Nephron (organoid): ENCODE results near the gene PRKAG2.

Experiments used
- H3K27ac Mint-ChIP-seq, 3 experiments: 2 replicates each; pipeline ENCODE4 v1.8.0; 2020; ENCODE audit warnings: mixed read lengths in 3 of 3, mild to moderate bottlenecking in 2 of 3, moderate library complexity in 1 of 3
- H3K27me3 Mint-ChIP-seq: 2 replicates; pipeline ENCODE4 v1.8.0; 2021; ENCODE audit warnings: low read depth, mild to moderate bottlenecking, moderate library complexity, mixed read lengths
- H3K36me3 Mint-ChIP-seq: 2 replicates; pipeline ENCODE4 v1.8.0; 2020; ENCODE audit warnings: low read depth, mixed read lengths
- H3K4me1 Mint-ChIP-seq: 2 replicates; pipeline ENCODE4 v1.8.0; 2020; ENCODE audit warnings: mixed read lengths
- H3K4me3 Mint-ChIP-seq, 3 experiments: 2 replicates each; pipeline ENCODE4 v1.8.0; 2020; ENCODE audit warnings: mild to moderate bottlenecking in 3 of 3, mixed read lengths in 3 of 3, moderate library complexity in 2 of 3
- H3K9me3 Mint-ChIP-seq: 2 replicates; pipeline ENCODE4 v1.8.0; 2020; ENCODE audit warnings: mixed read lengths
- CTCF ChIP-seq, 3 experiments: fragments of 200-600 bp; sonication (generic); IDR thresholded peaks; one replicate each; pipeline ENCODE4 v1.5.0; 2021; ENCODE audit warnings: antibody characterized with exemption in 3 of 3; ENCODE audit not compliant: unreplicated experiment in 3 of 3

The PRKAG2 gene

GRCh38 chr7:151864561-151864960 is 12.4 kb downstream of the PRKAG2 start:
- no peak overlapping the region for H3K27ac Mint-ChIP-seq
- no peaks in the 10 kb centered on the region for H3K9me3 Mint-ChIP-seq
- TF ChIP-seq CTCF (IDR thresholded peaks at IDR 0.05; ENCODE audit: unreplicated experiment in 3 of 3) = no peak
- H3K4me1 Mint-ChIP-seq = peaks cover 5% of the 10 kb centered on the region
- no peaks in the 10 kb centered on the region for H3K36me3 Mint-ChIP-seq
- H3K27me3 Mint-ChIP-seq = peaks cover 9% of the 10 kb centered on the region
- no peak overlapping the region for H3K4me3 Mint-ChIP-seq

DNA sequence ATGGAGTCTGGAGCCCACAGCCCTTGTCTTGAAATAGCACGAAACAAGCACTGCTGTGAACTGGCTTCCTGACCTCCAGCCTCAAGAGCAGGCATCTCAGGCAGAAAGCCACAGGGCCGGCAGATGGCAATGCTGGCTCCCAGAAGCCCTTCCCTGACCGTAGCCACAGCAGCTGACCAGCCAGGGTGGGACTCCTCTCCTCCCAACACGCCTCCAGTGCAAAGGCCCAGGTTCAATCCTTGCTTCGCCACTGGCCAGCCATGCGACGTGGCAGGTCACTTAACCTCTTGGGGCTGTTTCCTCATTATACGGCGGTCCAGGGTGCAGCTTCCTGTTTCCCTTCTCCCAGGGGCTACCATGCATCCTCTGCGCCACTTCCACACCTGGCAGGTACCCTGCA is 12.8 kb downstream of the PRKAG2 start:
- Mint-ChIP-seq H3K4me3 (no peak overlapping the region), H3K36me3 (no peaks in the 10 kb centered on the region), H3K27me3 (peaks cover 9% of the 10 kb centered on the region), H3K9me3 (no peaks in the 10 kb centered on the region), H3K27ac (no peak overlapping the region), H3K4me1 (peaks cover 5% of the 10 kb centered on the region)
- no peak for TF ChIP-seq CTCF (IDR thresholded peaks at IDR 0.05; ENCODE audit: unreplicated experiment in 3 of 3)

DNA sequence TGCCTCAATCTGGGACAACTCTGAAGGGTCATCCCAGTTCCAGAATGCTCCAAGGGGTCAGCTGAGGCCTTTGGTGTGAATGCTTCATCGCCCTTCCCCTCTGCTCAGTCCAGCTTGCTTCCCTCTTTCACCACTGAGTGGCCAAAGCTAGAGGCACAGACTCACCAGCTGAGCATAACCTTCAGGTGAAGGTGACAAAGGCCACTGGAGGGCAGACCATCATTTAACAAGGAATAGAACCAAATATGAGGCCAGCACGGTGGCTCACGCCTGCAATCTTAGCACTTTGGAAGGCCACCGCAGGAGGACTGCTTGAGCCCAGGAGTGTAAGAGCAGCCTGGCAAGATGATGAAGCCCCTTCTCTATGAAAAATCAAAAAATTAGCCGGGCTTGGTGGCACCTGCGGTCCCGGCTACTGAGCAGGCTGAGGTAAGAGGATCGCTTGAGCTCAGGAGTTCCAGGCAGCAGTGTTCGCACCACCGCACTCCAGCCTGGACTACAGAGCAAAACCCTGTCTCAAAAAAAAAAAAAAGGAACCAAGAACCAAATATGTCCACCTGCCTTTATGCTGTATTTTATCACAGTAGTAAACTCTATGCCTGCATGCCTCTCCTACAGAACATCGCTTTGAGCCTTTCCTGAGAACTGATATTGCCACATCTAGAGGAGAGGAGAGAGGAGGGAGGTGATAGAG is 13.4 kb downstream of the PRKAG2 start:
- no peak overlapping the region for H3K4me3 Mint-ChIP-seq
- no peak for TF ChIP-seq CTCF (IDR thresholded peaks at IDR 0.05; ENCODE audit: unreplicated experiment in 3 of 3)
- H3K27ac Mint-ChIP-seq = no peak overlapping the region
- H3K4me1 Mint-ChIP-seq = peaks cover 5% of the 10 kb centered on the region
- peaks cover 9% of the 10 kb centered on the region for H3K27me3 Mint-ChIP-seq
- no peaks in the 10 kb centered on the region for H3K36me3 Mint-ChIP-seq
- no peaks in the 10 kb centered on the region for H3K9me3 Mint-ChIP-seq

- H3K36me3 Mint-ChIP-seq = no peaks in the 10 kb centered on the region
- H3K4me1 Mint-ChIP-seq = peaks cover under 1% of the 10 kb centered on the region
- TF ChIP-seq CTCF (IDR thresholded peaks at IDR 0.05; ENCODE audit: unreplicated experiment in 3 of 3) = no peak
- H3K9me3 Mint-ChIP-seq = no peaks in the 10 kb centered on the region
- no peak overlapping the region for H3K4me3 Mint-ChIP-seq
- peaks cover 9% of the 10 kb centered on the region for H3K27me3 Mint-ChIP-seq
- no peak overlapping the region for H3K27ac Mint-ChIP-seq
Measured at GRCh38 chr7:151862606-151863381, 14.1 kb downstream of the PRKAG2 start.

DNA sequence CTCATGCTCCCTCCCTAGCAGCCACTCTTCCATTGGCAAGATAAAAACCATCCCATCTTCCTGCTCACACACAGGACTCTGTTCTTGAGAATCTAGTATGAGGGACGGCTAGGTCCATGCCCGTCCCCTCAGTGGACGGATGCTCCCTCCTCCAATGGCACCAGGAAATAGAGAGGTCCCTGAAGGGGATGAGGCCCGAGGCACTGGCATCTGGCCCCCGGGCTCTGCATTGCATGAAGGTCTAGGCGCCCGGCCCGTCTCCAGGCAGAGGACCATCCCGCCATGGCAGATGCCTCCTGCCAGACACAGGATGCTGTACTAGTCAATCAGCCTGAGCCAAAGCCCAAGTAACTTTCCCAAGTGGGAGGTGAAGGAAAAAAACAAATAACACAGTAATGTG is 15.0 kb downstream of the PRKAG2 start:
- Mint-ChIP-seq H3K27me3 (peaks cover 11% of the 10 kb centered on the region), H3K4me1 (no peaks in the 10 kb centered on the region), H3K27ac (no peak overlapping the region), H3K9me3 (no peaks in the 10 kb centered on the region), H3K36me3 (no peaks in the 10 kb centered on the region), H3K4me3 (no peak overlapping the region)
- no peak for TF ChIP-seq CTCF (IDR thresholded peaks at IDR 0.05; ENCODE audit: unreplicated experiment in 3 of 3)
